NCI-H345 treated with DMSO at 0.1 percent for 48 hours (cell line): ENCODE results near the gene ARHGAP9.
A peak's percentile ranks its signal among the peaks of the same experiment; 100 is the strongest.
"Not testable (repeated sequence)": the region's sequence is repeated elsewhere in the genome, so short reads cannot be mapped to it uniquely, and the experiment has no call there.

ENCODE experiments used
- DNase-seq: peaks from one replicate; lab custom pipeline; 2025; ENCODE audit not compliant: unreplicated experiment; lab: John Stamatoyannopoulos, UW

Gene ARHGAP9

DNA sequence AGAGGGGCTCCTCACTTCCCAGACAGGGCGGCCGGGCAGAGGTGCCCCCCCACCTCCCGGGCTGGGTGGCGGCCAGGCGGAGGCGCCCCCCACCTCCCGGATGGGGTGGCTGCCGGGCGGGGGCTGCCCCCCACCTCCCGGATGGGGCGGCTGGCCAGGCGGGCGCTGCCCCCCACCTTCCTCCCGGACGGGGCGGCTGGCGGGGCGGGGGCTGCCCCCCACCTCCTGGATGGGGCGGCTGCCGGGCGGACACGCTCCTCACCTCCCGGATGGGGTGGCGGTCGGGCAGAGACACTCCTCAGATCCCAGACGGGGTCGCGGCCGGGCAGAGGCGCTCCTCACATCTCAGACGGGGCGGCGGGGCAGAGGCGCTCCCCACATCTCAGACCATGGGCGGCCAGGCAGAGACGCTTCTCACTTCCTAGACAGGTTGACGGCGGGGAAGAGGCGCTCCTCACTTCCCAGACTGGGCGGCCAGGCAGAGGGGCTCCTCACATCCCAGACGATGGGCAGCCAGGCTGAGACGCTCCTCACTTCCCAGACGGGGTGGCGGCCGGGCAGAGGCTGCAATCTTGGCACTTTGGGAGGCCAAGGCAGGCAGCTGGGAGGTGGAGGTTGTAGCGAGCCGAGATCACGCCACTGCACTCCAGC lies 15.5 kb upstream of the ARHGAP9 start:
- not testable (repeated sequence) for DNase-seq

DNA sequence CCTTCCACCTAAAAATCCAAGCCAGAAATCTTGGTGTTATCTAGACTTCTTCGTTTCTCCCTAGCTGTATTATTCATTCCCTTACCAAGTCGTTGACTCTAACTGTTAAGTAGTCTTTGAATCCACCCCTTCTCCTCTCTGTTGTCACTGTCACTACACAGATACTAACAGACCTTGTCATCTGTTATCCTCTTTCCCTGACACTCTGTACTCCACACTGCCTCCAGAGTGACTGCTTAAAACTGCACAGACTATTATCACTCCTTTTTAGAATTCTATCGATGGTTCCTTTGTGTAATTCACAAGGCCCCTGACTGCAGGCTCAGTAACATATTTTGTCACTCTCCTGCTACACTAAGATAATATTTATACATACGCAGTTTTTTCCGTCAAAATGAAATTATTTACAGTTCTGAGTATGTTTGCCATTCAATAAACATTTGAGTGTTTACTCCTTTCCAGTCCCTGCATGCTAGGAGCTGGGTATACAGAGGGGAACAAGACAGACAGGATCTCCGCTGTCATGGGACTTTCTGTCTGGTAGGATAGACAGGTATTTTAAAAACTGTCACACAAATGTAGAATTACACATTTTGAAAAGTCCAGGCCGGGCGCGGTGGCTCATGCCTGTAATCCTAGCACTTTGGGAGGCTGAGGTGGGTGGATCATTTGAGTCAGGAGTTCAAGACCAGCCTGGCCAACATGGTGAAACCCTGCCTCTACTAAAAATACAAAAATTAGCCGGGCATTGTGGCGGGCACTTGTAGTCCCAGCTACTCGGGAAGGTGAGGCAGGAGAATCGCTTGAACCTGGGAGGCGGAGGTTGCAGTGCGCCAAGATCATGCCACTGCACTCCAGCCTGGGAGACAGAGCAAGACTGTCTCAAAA lies 12.0 kb upstream of the ARHGAP9 start:
- DNase-seq: no peak

DNA sequence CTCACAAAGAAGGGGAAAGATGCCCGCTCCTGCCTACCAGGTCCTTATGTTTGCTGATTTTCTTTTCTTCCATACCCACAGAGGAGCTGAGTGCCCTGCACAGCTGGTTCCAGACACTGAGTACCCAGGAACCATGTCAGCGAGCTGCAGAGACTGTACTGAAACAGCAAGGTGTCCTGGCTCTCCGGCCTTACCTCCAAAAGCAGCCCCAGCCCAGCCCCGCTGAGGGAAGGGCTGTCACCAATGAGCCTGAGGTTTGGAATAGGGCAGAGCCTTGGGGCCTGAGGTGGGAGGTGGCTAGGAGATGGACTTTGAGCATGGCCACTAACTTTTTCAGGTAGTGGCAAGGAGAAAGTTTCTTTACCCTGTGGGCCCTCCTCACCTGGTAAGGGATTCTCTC lies 10.5 kb upstream of the ARHGAP9 start:
- DNase-seq: no peak

DNA sequence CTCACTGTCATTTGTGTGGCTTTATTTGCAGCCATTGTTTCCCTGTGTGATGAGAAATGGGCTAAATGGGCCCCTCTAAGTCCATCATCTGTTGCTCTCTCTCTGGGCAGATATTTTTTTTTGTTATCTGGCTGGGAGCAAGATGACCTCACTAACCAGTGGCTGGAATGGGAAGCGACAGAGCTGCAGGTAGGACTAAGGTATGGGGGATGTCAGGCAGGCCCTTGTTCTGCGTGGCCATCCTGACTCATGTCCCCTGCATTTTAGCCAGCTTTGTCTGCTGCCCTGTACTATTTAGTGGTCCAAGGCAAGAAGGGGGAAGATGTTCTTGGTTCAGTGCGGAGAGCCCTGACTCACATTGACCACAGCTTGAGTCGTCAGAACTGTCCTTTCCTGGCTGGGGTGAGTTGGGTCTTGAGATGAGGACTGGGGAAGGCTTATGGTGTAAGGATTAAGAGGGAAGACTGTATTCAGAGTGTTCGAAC lies 9.5 kb upstream of the ARHGAP9 start:
- no peak for DNase-seq

DNA sequence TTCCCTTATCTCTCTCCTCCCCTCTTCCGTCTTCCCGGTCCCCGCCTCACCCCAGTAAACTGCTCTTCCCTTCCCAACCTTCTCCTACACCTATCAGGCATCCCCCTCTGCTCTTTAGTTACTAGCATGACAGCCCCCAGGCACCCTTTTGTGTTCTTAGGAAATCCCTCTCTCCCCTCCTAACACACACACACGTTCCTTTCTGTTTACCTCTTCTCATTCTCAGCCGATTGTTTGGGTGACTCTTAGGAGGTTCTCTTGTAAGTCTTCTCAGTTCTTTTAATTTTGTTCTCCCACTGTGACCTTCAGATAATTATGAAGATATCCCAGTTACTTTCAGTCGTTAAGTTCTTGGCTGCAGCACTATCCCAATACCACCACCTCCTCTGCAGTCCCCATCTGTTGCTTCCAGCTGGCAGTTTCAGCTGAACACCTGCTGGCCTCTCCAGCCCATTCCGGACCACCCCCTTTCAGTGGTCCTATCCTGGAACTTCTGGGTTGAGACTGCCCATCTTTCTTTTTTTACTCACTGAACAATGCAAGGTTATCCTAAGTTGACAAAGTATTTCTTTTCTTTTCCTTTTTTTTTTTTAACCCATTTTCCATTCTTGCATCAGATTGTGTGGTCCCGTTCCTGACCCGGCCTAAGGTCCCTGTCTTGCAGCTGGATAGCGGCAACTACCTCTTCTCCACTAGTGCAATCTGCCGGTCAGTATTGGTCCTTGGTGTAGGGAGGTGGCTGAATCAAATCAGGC lies 8.9 kb upstream of the ARHGAP9 start:
- no peak for DNase-seq

DNA sequence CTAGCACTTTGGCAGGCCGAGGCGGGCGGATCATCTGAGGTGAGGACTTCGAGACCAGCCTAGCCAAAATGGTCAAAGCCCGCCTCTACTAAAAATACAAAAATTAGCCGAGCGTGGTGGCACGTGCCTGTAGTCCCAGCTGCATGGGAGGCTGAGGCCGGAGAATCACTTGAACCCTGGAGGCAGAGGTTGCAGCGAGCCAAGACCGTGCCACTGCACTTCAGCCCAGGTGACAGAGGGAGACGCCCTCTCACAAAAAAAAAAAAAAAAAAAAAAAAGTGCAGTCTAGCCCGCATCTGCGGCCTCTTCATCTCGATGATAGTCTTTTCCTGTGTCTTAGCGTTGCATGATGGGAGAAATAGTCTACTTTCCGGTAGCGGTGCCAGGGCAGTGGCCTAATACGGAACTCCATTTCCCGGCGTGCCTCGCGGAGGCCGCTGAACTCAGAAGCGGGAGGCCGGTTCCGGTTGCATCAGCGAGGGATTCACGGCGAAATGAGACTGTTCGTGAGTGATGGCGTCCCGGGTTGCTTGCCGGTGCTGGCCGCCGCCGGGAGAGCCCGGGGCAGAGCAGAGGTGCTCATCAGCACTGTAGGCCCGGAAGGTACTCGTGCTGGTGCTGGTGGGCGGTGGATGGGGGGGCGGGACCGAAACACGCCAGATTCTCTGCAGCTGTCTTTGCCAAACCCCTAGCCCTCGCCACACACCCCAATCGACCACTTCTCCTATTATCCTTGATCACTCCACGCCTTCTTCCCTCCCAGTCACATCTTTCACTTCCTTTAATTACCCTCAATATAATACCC lies 8.1 kb upstream of the ARHGAP9 start, which contains the start of gene MARS1:
Gene MARS1 (plus strand): TSS at position 472 of the 805 bp plus-strand sequence. CDS start 23 bp downstream, at position 495.
- peak; percentile 93 for DNase-seq

DNA sequence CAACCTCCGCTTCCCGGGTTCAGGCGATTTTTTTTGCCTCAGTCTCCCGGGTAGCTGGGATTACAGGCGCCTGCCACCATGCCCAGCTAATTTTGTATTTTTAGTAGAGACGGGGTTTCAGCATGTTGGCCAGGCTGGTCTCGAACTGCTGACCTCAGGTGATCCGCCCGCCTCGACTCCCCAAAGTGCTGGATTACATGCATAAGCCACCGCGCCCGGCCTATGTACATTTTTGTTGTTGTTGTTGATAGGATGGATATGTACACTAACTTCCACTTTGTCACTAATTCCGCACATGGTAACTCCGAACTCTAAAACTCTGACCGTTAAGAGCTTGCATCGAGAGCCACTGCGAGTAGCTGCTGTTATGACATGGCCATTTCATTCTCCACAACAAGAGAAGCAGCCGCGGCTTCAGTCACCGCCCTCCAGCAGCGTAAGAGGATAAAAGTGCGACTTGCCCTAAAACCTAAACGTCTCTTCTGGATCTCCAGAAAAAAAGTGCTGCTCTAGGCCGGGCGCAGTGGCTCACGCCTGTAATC lies 7.5 kb upstream of the ARHGAP9 start:
- DNase-seq: no peak

DNA sequence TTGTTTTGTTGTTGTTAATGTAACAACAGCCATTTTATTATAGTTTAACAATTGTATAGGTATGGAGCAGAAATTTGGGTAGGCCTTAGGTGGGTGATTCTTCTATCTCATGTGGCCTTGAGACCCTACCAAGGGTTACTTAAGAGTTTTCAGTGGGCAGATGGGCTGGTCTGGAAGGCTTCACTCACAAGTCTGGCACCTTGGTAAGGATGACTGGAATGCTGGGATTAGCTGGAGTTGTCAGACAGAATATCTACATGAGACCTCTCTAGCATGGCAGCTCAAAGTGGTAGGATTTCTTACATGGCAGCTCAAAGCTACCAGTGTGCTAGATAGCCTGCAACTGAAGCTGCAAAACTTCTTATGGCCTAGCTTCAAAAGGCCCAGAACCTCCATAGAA lies 6.0 kb upstream of the ARHGAP9 start:
- no peak for DNase-seq

DNA sequence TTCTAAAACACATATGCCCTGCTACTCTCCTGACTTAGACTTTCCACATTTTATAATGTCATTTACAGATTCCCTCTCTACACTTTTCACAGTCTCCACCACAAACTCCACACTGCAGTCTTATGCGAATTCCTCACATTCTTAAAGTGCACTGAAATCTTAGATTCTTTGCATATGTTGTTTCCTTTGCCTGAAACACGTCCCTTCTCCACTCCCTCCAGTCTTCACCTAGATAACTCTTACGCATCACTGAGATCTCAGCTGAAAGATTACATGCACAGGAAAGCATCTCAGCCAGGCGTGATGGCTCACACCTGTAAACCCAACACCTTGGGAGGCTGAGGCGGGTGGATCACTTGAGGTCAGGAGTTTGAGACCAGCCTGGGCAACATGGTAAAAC lies 3.8 kb upstream of the ARHGAP9 start:
- DNase-seq: no peak

DNA sequence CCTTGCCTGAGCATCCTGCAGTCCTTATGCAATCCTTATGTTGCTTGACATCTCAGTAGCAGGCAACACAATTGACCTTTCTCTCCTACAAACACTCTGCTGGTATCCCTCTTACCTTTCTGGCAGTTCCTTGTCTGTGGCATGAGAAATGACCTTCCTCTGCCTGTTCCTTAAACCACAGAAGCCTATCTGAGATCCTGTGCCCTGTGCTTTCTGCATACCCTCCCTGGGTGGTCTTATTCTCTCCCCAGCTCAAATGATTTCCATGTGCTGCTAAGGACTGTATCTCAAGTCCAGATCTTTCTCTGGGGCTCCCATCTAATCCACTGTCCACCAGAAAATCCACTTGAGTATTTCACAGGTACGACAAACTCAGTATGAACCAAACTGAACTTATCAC lies 2.0 kb upstream of the ARHGAP9 start:
- DNase-seq: no peak

DNA sequence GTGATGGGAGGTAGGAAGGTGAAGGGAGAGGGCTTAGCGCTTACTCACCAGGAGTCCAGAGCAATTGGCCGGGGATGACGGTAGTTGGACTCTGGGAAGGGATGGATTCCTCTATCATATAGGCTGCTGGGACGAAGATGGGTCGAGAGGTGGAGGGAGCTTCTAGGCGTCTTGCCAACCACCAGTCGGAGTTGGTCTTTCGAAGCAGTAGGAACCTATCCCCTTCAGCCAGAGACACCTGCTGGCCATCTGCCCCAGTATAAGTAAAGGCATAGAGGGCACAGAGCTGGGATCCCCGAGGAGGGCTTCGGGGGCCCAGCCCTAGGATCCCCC lies 657 bp downstream of the ARHGAP9 start:
- DNase-seq: no peak

DNA sequence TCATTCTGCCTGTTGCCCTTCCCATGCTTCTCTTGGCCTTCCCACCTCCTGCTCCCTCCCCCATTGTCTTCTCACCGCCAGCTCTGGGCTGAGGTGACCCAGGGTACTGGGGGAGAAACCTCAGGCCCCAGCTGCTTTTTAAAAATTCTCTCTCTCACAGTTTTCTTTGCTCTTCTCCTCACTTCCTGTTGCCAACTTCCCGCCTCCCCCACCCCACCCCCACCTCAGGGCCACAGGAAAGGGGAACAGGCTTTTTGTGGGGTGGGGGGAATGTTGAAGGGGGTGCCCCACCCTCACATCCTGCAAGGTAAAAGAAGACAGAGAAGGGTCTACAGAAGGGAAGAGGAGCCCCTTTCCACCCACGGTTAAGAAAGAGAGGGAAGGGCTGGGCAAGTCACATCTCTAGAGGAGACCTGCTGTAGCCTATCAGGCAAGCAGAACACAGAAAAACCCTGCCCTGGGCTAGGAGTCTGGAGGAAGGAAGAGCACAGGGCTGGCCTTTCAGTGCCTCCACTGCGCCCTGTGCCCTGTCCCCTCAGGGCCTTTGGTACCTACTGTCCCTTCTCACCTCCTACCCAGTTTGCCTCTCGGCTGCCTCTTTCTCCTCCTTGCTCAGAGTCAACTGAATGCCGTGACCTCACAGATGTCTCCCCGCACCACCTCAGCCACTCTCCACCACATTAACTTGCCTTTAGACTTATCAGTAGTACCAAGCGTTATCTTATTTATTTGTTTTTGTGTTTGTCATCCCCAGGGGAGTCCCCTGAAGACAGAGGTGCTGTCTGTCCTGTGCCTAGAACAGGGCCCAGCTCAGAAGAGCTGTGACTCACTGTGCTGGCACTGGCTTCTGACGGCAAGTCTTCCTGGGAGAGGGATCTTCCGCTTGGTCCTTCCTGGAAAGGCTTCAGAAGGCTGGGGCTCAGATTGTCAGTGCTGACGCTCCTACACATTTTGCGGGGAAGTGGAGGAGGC lies 1.7 kb downstream of the ARHGAP9 start:
- DNase-seq: no peak

DNA sequence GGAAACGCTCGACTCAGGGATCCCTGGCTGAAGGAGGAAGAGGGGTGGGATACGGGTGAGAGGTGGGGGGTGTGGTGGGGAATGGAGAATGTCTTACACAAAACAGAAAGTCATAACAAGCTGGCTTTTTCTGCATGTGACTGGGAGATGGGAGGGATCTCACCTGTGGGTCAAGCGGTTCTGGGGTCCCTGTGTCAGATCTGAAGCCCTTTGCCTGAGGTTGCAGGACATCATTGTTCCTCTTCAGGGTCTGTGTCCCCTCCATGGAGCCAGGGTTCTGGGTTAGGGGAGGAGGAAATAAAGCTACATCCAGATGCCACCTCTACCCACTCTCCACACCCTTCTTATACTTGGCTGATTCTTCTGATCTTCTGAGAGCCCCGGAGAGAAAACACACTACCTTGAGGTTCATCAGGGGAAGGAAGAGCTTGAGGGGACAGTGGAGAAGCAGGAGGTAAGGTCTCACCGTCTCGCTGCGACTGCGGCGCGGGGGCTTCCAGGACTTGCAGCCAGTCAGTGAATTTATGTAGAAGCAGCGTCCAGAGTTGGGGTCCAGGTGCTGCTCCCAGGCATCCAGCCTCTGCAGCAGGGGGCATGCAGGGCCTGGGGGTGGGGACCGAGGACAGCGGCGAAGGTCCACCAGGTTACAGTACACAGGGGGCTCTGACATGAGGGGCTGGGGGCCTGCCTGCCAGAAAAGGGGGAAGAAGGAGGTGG lies 2.5 kb downstream of the ARHGAP9 start:
- no peak for DNase-seq

DNA sequence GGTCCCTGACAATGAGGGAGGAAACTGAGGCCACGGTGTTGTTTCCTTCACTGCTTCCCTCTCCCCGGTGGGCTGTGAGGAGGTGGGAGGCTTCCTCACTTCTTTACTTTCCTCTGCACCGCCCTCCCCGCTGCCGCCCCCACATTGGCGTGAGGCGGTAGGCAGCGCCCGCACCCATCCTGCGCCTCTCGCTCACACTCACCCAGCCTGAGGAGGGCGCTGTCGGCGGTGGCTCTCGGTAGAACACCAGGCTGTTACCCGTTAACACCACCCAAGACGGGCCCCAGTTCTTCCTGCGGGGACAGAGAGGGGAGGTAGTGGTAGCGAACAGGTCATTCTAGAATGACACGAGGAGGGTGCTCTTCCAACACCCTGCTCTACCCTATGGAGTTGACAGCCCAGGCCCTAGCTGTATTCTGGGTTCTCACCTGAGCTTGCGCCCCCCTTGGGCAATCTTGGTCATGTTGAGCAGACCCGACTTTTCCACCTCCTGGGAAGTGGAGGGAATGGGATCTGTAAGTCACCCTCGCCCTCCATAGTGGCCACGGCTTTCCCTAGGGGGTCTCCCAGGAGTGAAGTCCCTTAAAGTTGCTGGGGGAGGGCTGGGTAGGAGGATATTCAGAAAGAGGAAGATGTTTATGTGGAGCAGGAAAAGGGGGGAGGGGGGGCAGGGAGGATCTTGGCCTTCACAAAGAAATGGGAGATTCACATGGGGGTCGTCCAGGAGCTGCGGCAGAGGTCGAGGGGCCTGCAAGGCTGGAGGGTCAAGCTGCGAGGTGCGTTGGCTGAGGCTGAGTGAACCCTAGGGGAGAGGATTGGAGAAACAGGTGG lies 3.3 kb downstream of the ARHGAP9 start:
- no peak for DNase-seq

DNA sequence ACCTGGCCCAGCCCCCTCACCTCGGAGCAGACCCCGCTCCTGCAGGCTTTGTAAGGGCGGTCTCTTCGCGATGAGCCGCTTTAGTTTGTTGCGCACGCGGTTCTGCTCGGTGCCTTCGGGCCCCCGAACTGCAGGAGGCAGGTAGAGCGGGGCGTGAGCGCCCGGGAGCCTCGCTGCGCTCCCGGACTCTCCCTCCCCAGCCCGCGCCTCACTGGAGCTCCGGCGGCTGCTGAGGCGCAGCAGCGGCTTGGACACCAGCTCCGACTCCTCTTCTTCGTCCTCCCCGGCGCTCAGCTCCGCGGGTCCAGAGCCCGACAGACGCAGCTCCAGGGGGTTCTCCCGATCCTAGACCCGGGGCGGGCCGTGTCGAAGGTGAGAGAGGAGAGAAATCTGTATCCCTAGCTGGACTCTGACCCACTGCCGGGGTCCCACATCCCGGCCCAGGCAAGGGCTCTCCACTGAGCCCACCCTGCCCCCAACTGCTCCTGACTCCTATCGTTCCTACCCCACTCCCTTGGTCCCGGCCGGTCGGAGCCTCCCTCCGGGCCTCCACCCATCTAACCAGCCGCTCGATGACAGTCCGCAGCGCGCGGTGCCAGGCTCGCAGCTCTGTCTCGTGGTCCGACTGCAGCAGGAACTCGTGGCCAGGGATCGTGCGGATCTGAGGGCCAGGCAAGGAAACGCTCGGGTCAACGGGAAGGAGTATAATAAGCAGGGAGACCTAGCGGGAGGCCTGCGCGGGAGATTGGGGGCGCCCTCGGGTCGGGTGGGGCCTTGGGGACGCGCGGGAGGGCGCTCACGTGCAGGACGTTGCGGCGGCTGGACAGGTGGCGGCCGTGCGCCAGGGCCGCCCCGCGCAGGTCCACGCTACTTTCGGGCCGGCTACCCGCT lies 4.2 kb downstream of the ARHGAP9 start:
- DNase-seq: no peak

DNA sequence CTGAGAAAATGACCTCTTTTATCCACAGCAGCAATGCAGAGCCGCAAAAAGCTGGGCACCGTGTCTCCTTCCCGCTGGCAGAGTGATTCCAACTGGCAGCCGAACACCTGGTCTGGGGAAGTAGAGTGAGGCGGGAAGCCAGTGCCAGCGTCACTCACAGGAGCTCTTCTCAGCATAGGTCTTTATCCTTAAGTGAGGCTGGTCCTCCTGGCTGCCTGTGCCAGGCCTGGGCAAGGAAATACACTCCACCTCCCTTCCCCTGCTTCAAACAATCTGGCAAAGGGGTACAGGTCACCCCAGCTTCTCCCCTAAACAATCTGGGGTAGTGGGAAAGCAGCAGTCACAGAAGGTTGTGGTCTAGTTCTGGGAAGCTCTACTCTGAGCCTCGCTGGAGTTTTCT lies 4.8 kb downstream of the ARHGAP9 start:
- DNase-seq: no peak

DNA sequence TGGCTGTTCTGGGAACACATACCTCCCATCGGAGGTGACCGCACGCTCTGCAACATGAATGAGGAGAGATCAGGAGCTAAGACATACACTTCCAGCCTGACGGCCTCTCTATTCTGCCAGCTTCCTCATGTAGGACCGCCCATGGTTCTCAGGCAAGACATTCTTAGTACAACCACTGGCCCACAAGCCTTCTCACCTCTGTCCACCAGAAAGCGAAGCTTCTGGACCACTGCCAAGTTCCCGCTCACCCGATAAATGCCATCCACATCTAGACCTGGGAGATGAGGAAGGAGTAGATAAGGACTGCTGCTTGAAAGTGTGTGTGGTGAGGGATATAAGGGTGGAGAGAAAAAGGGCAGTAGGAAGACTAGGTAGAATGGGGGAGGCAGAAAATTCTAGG lies 5.2 kb downstream of the ARHGAP9 start:
- DNase-seq: no peak
